ENCODE results near the gene FETUB. TPM values are rescaled to one million over a fixed set of nuclear protein-coding genes. Genes with fewer than 3 reads are reported as not detected.

The FETUB gene
- total and polyA plus RNA-seq, 4 donors: not detected

- 93 to 94% methylated on average over 2 of the region's 2 CpGs for WGBS, 2 donors
- Histone ChIP-seq H3K36me3 (ENCODE audit: control insufficient read depth in 4 of 4, insufficient read depth in 4 of 4, low read length in 4 of 4) (no peaks in the 10 kb centered on the region), H3K27ac (ENCODE audit: low read depth in 1 of 2, low read length in 1 of 2) (no peak overlapping the region), H3K9me3 (ENCODE audit: control insufficient read depth in 4 of 4, insufficient read depth in 3 of 4, low read length in 3 of 4) (no peaks in the 10 kb centered on the region), H3K4me3 (no peak overlapping the region), H3K9ac (ENCODE audit: insufficient read depth in 1 of 2, low read length in 2 of 2) (no peak overlapping the region), H3K4me1 (ENCODE audit: control insufficient read depth in 5 of 5, insufficient read depth in 5 of 5, low read length in 5 of 5) (peaks cover 0 to 2% (median 0%) of the 10 kb centered on the region in 5 donors), H3K27me3 (ENCODE audit: control insufficient read depth in 3 of 3, insufficient read depth in 3 of 3, low read length in 2 of 3) (no peaks in the 10 kb centered on the region)
- ATAC-seq (ENCODE audit: insufficient read depth, low FRiP score) (no peak), DNase-seq (no peak)
- TF ChIP-seq CTCF (IDR thresholded peaks at IDR 0.05; ENCODE audit: control extremely low read depth, extremely low read depth): no peak
Observed at GRCh38 chr3:186599785-186600166, 40.4 kb upstream of the FETUB start.

GRCh38 chr3:186600896-186601295 is 39.3 kb upstream of the FETUB start:
- no peaks in the 10 kb centered on the region for H3K27me3 ChIP-seq (ENCODE audit: control insufficient read depth in 3 of 3, insufficient read depth in 3 of 3, low read length in 2 of 3)
- no peak for ATAC-seq (ENCODE audit: insufficient read depth, low FRiP score)
- no peak for TF ChIP-seq CTCF (IDR thresholded peaks at IDR 0.05; ENCODE audit: control extremely low read depth, extremely low read depth)
- no peak overlapping the region for H3K27ac ChIP-seq (ENCODE audit: low read depth in 1 of 2, low read length in 1 of 2)
- H3K9me3 ChIP-seq (ENCODE audit: control insufficient read depth in 4 of 4, insufficient read depth in 3 of 4, low read length in 3 of 4): no peaks in the 10 kb centered on the region
- peaks cover 0 to 2% (median 0%) of the 10 kb centered on the region in 5 donors for H3K4me1 ChIP-seq (ENCODE audit: control insufficient read depth in 5 of 5, insufficient read depth in 5 of 5, low read length in 5 of 5)
- 65 to 67% methylated on average over 3 of the region's 3 CpGs for WGBS, 2 donors
- H3K4me3 ChIP-seq: no peak overlapping the region
- no peak for DNase-seq
- H3K9ac ChIP-seq (ENCODE audit: insufficient read depth in 1 of 2, low read length in 2 of 2): no peak overlapping the region
- no peaks in the 10 kb centered on the region for H3K36me3 ChIP-seq (ENCODE audit: control insufficient read depth in 4 of 4, insufficient read depth in 4 of 4, low read length in 4 of 4)

GRCh38 chr3:186603159-186603558 is 37.0 kb upstream of the FETUB start:
- TF ChIP-seq CTCF (IDR thresholded peaks at IDR 0.05; ENCODE audit: control extremely low read depth, extremely low read depth): no peak
- H3K36me3 ChIP-seq (ENCODE audit: control insufficient read depth in 4 of 4, insufficient read depth in 4 of 4, low read length in 4 of 4): no peaks in the 10 kb centered on the region
- peaks cover 0 to 2% (median 0%) of the 10 kb centered on the region in 5 donors for H3K4me1 ChIP-seq (ENCODE audit: control insufficient read depth in 5 of 5, insufficient read depth in 5 of 5, low read length in 5 of 5)
- DNase-seq (no peak), ATAC-seq (ENCODE audit: insufficient read depth, low FRiP score) (no peak)
- no peaks in the 10 kb centered on the region for H3K9me3 ChIP-seq (ENCODE audit: control insufficient read depth in 4 of 4, insufficient read depth in 3 of 4, low read length in 3 of 4)
- no peak overlapping the region for H3K27ac ChIP-seq (ENCODE audit: low read depth in 1 of 2, low read length in 1 of 2)
- 79% methylated on average over 7 of the region's 7 CpGs for WGBS, 2 donors
- no peak overlapping the region for H3K9ac ChIP-seq (ENCODE audit: insufficient read depth in 1 of 2, low read length in 2 of 2)
- no peak overlapping the region for H3K4me3 ChIP-seq
- no peaks in the 10 kb centered on the region for H3K27me3 ChIP-seq (ENCODE audit: control insufficient read depth in 3 of 3, insufficient read depth in 3 of 3, low read length in 2 of 3)

GRCh38 chr3:186605078-186605477 is 35.1 kb upstream of the FETUB start:
- DNase-seq (no peak), ATAC-seq (ENCODE audit: insufficient read depth, low FRiP score) (no peak)
- Histone ChIP-seq H3K4me1 (ENCODE audit: control insufficient read depth in 5 of 5, insufficient read depth in 5 of 5, low read length in 5 of 5) (no peaks in the 10 kb centered on the region), H3K36me3 (ENCODE audit: control insufficient read depth in 4 of 4, insufficient read depth in 4 of 4, low read length in 4 of 4) (no peaks in the 10 kb centered on the region), H3K9me3 (ENCODE audit: control insufficient read depth in 4 of 4, insufficient read depth in 3 of 4, low read length in 3 of 4) (no peaks in the 10 kb centered on the region), H3K4me3 (no peak overlapping the region), H3K9ac (ENCODE audit: insufficient read depth in 1 of 2, low read length in 2 of 2) (no peak overlapping the region), H3K27ac (ENCODE audit: low read depth in 1 of 2, low read length in 1 of 2) (no peak overlapping the region), H3K27me3 (ENCODE audit: control insufficient read depth in 3 of 3, insufficient read depth in 3 of 3, low read length in 2 of 3) (no peaks in the 10 kb centered on the region)
- TF ChIP-seq CTCF (IDR thresholded peaks at IDR 0.05; ENCODE audit: control extremely low read depth, extremely low read depth): no peak
